HepG2 (cell line): Measurements from ENCODE around the gene ESPNL. TPM values are rescaled to one million over a fixed set of nuclear protein-coding genes. Genes with fewer than 3 reads are reported as not detected.

ENCODE experiments used
- ATAC-seq: fragments of 200-7000 bp; cut with Tn5 transposase; 3 replicates; pipeline ENCODE4 v1.9.1; 2020; ENCODE audit warnings: mild to moderate bottlenecking, moderate library complexity
- BruUV-seq: library from RNA; stranded (reverse); fragments of 400-500 nt; replicated peaks from 2 replicates; lab custom pipeline; 2021; lab: Mats Ljungman, UMichigan
- CTCF ChIA-PET: fragments of 300-600 bp; formaldehyde crosslinking; extraction: SDS; loops from one replicate; lab custom pipeline; 2021; ENCODE audit warnings: low total read pairs, inconsistent platforms, low intra/inter-chr PET ratio; lab: Yijun Ruan, JAX
- POLR2A ChIA-PET: fragments of 350-600 bp; sonication (Branson Sonifier 250); formaldehyde crosslinking; loops from one replicate; lab custom pipeline; 2020; ENCODE audit warnings: antibody characterized with exemption, inconsistent platforms; lab: Yijun Ruan, JAX
- DNase-seq: peaks from one replicate; pipeline ENCODE4 v3.0.0-alpha.2; 2015; ENCODE audit warnings: low spot score
- FAIRE-seq: peaks from 3 replicates; lab custom pipeline; 2011; peaks lifted over from hg19 to GRCh38; lab: Jason Lieb, UNC
- H2AFZ ChIP-seq: one replicate; pipeline ENCODE4 v1.6.1; 2011; ENCODE audit warnings: low read length, inconsistent platforms
- H3K27ac ChIP-seq: fragments of 300-600 bp; 3 replicates; pipeline ENCODE4 v1.8.0; 2011; ENCODE audit warnings: mixed run types, mild to moderate bottlenecking, mixed read lengths, low read length, inconsistent platforms; ENCODE audit not compliant: insufficient read depth; ENCODE audit errors: extremely low read length
- H3K27me3 ChIP-seq, 2 experiments: fragments of 200-600 bp in 1 of 2; 2 replicates in 1 of 2; 3 replicates in 1 of 2; pipeline versions ENCODE4 v1.6.0 to v1.8.0; 2011; ENCODE audit warnings: low read length in 2 of 2, mild to moderate bottlenecking in 2 of 2, moderate library complexity in 2 of 2, inconsistent platforms in 1 of 2; ENCODE audit not compliant: insufficient read depth in 2 of 2, control insufficient read depth in 1 of 2
- H3K36me3 ChIP-seq, 2 experiments: fragments of 200-600 bp in 1 of 2; replicated peaks in 1 of 2; 2 replicates in 1 of 2; 3 replicates in 1 of 2; pipeline versions ENCODE4 v1.5.1 to v1.8.0; 2011; ENCODE audit warnings: low read length in 2 of 2, inconsistent platforms in 1 of 2; ENCODE audit not compliant: insufficient read depth in 2 of 2, control insufficient read depth in 1 of 2
- H3K4me1 ChIP-seq: 2 replicates; pipeline ENCODE4 v1.5.1; 2012; ENCODE audit warnings: low read length, inconsistent platforms; ENCODE audit not compliant: insufficient read depth
- H3K4me2 ChIP-seq: 2 replicates; pipeline ENCODE4 v1.6.0; 2011; ENCODE audit warnings: low read depth, low read length, inconsistent platforms
- H3K4me3 ChIP-seq, 3 experiments: fragments of 200-600 bp in 1 of 3; sonication (generic), shearing (Covaris generic) in 1 of 3; replicated peaks in 1 of 3; 2 replicates each; pipeline ENCODE4 v1.5.1; 2011 to 2016; ENCODE audit warnings: low read length in 3 of 3, inconsistent platforms in 2 of 3, low read depth in 2 of 3, mild to moderate bottlenecking in 2 of 3, control low read depth in 1 of 3, mixed read lengths in 1 of 3; ENCODE audit not compliant: insufficient read depth in 1 of 3
- H3K79me2 ChIP-seq: one replicate; pipeline ENCODE4 v1.6.1; 2011; ENCODE audit warnings: low read length, inconsistent platforms; ENCODE audit not compliant: insufficient read depth
- H3K9ac ChIP-seq: 2 replicates; pipeline ENCODE4 v1.6.0; 2011; ENCODE audit warnings: mild to moderate bottlenecking, low read depth, low read length, inconsistent platforms; ENCODE audit not compliant: insufficient read depth
- H3K9me3 ChIP-seq: 2 replicates; pipeline ENCODE4 v1.5.1; 2012; ENCODE audit warnings: mild to moderate bottlenecking, low read length
- H4K20me1 ChIP-seq: 2 replicates; pipeline ENCODE4 v1.6.0; 2011; ENCODE audit warnings: inconsistent platforms, mild to moderate bottlenecking, low read length, moderate library complexity; ENCODE audit not compliant: insufficient read depth
- BATF2 ChIP-seq: sonication (generic); formaldehyde crosslinking; IDR thresholded peaks from 2 replicates; pipeline ENCODE4 v1.8.0; 2022; ENCODE audit warnings: mild to moderate bottlenecking, missing genetic modification reagents, moderate library complexity
- GZF1 ChIP-seq: sonication (generic); formaldehyde crosslinking; IDR thresholded peaks from 2 replicates; pipeline ENCODE4 v1.5.1; 2020; ENCODE audit warnings: mild to moderate bottlenecking, missing genetic modification reagents
- HNF1A ChIP-seq, 2 experiments: sonication (generic) in 1 of 2; formaldehyde crosslinking in 1 of 2; IDR thresholded peaks; 2 replicates each; pipeline versions ENCODE4 v1.4.0 to v1.6.1; 2016 to 2020; ENCODE audit warnings: borderline replicate concordance in 1 of 2, low read depth in 1 of 2, mild to moderate bottlenecking in 1 of 2, missing genetic modification reagents in 1 of 2
- HNF4G ChIP-seq, 2 experiments: sonication (generic) in 1 of 2; formaldehyde crosslinking in 1 of 2; IDR thresholded peaks; 2 replicates each; pipeline versions ENCODE4 v1.4.0 to v1.6.1; 2011 to 2020; ENCODE audit warnings: borderline replicate concordance in 2 of 2, low read depth in 2 of 2, mild to moderate bottlenecking in 2 of 2, low read length in 1 of 2, missing genetic modification reagents in 1 of 2, moderate library complexity in 1 of 2
- JUNB ChIP-seq: sonication (generic); formaldehyde crosslinking; IDR thresholded peaks from 2 replicates; pipeline ENCODE4 v1.8.0; 2022; ENCODE audit warnings: missing genetic modification reagents, mild to moderate bottlenecking, borderline replicate concordance
- MTF2 ChIP-seq: sonication (generic); formaldehyde crosslinking; IDR thresholded peaks from 2 replicates; pipeline ENCODE4 v1.5.0; 2020; ENCODE audit warnings: missing genetic modification reagents, borderline replicate concordance
- NFE2 ChIP-seq: sonication (generic); formaldehyde crosslinking; IDR thresholded peaks from 2 replicates; pipeline ENCODE4 v1.4.0; 2020; ENCODE audit warnings: missing genetic modification reagents
- PLRG1 ChIP-seq: fragments of 450-650 bp; conservative IDR thresholded peaks from 2 replicates; pipeline ENCODE4 v1.6.1; 2016
- POLR2AphosphoS5 ChIP-seq: IDR thresholded peaks from 2 replicates; pipeline ENCODE4 v1.6.1; 2012; ENCODE audit warnings: low read depth, low read length
- SIX4 ChIP-seq: sonication (generic); formaldehyde crosslinking; IDR thresholded peaks from 2 replicates; pipeline ENCODE4 v1.4.0; 2020; ENCODE audit warnings: missing genetic modification reagents
- THAP11 ChIP-seq: IDR thresholded peaks from 2 replicates; pipeline ENCODE4 v1.6.1; 2016; ENCODE audit warnings: missing biosample characterization, missing genetic modification reagents
- ZNF136 ChIP-seq: sonication (generic); formaldehyde crosslinking; IDR thresholded peaks from 2 replicates; pipeline ENCODE4 v1.8.1; 2022; ENCODE audit warnings: low read depth, mild to moderate bottlenecking, moderate library complexity, missing genetic modification reagents
- ZNF337 ChIP-seq: sonication (generic); formaldehyde crosslinking; IDR thresholded peaks from 2 replicates; pipeline ENCODE4 v1.5.1; 2020; ENCODE audit warnings: missing genetic modification reagents, low read depth, mild to moderate bottlenecking, borderline replicate concordance
- ZNF572 ChIP-seq: sonication (generic); formaldehyde crosslinking; IDR thresholded peaks from 2 replicates; pipeline ENCODE4 v1.5.1; 2020; ENCODE audit warnings: mild to moderate bottlenecking, missing genetic modification reagents
- ZNF891 ChIP-seq: sonication (generic); formaldehyde crosslinking; IDR thresholded peaks from 2 replicates; pipeline ENCODE4 v1.5.0; 2020; ENCODE audit warnings: mild to moderate bottlenecking, missing genetic modification reagents
- WGBS: methylation state at CpG from one replicate; pipeline ENCODE4 v1.1.6; 2017; ENCODE audit warnings: low lambda C conversion rate; 5-methylcytosine and 5-hydroxymethylcytosine counted together
- in situ Hi-C: cut with HindIII; loops from 2 replicates; pipeline ENCODE4 v1.10.0; 2017; ENCODE audit warnings: low pct_unique_long_range_greater_than_20kb; ENCODE audit not compliant: extremely low pct_ligation_motif_present
- intact Hi-C: fragments of 100-400 bp; cut with micrococcal nuclease; formaldehyde crosslinking; loops from one replicate; pipeline ENCODE4 v1.10.0; 2022; ENCODE audit not compliant: unreplicated experiment
- polyA plus RNA-seq, 8 experiments: library from polyadenylated mRNA; depleted of rRNA in 3 of 8; stranded (reverse) in 7 of 8; unstranded in 1 of 8; fragments of >200 nt; fragmentation: Illumina TruSeq in 4 of 8; extraction: Trizol in 4 of 8; gene quantifications; 2 replicates each; pipeline versions ENCODE4 v1.2.1 to v1.2.3, GENCODE V29; 2011 to 2016; ENCODE audit warnings: low read depth in 4 of 8, missing spikeins in 1 of 8, mixed read lengths in 1 of 8; ENCODE audit not compliant: insufficient read depth in 1 of 8
- total RNA-seq, 5 experiments: library from RNA; depleted of rRNA; stranded (reverse); fragments of >200 nt; fragmentation: Illumina TruSeq; extraction: Trizol; gene quantifications; 2 replicates each; pipeline ENCODE4 v1.2.3, GENCODE V29; 2016; ENCODE audit warnings: low read depth in 1 of 5

The ESPNL gene
- total and polyA plus RNA-seq, 2 of the 13 experiments (the other 11 are each of a cell fraction or from before 2014, with no cell fraction given) = 0.45 to 0.80 TPM

- TF ChIP-seq HNF1A (IDR thresholded peaks at IDR 0.05; ENCODE audit: low read depth) = no peak
- no peak for TF ChIP-seq HNF1A (CRISPR knock-in tag; IDR thresholded peaks at IDR 0.05; ENCODE audit: borderline replicate concordance)
Observed at GRCh38 chr2:238107525-238108422, 7.6 kb downstream of the ESPNL start (continued).

- CTCF ChIA-PET = no interaction called here
- peak; percentile 53 for ATAC-seq
- Histone ChIP-seq H3K4me2 (peak overlapping the region; percentile 95), H3K36me3 (no peaks in the 10 kb centered on the region), H3K27ac (no peak overlapping the region), H2AFZ (peak overlapping the region; percentile 36), H4K20me1 (no peaks in the 10 kb centered on the region), H3K79me2 (no peaks in the 10 kb centered on the region), H3K4me1 (peaks cover 46% of the 10 kb centered on the region), H3K9me3 (no peaks in the 10 kb centered on the region), H3K9ac (no peak overlapping the region), H3K4me3 (peak overlapping the region; percentile 30 to 73 (median 52)), H3K27me3 (peaks cover 9 to 26% of the 10 kb centered on the region in 2 experiments)
- intact Hi-C loops (loop anchor here (5.0 kb wide), 1 partner anchor 141 kb away; the partner anchor contains the start of gene UBE2F), in situ Hi-C loops (loop anchor here (5.0 kb wide), 1 partner anchor 251 kb away; the partner anchor contains the start of gene RAMP1)
- no TSS peak for BruUV-seq
- 13% methylated on average over 19 of the region's 19 CpGs for WGBS
- DNase-seq = no peak
- peak; percentile 18 for FAIRE-seq
- POLR2A ChIA-PET = interaction anchor here (0.6 to 3.2 kb wide), 3 partner anchors 18 to 48 kb away, joined by 3 to 18 read pairs (median 3); partner anchors contain the start of gene SCLY
- TF ChIP-seq ZNF337 (CRISPR knock-in tag) (no peak), THAP11 (peak; percentile 22; the same call in 1 of the 2 replicates), ZNF136 (CRISPR knock-in tag) (no peak), GZF1 (CRISPR knock-in tag) (no peak), HNF4G (IDR thresholded peaks at IDR 0.05; ENCODE audit: borderline replicate concordance, low read depth, low read length) (no peak), HNF4G (CRISPR knock-in tag; IDR thresholded peaks at IDR 0.05; ENCODE audit: borderline replicate concordance, low read depth) (no peak), MTF2 (CRISPR knock-in tag) (no peak), ZNF572 (CRISPR knock-in tag) (0 out of 2 replicates have a peak, but pooled peaks have one; percentile 33), NFE2 (CRISPR knock-in tag) (no peak), ZNF891 (CRISPR knock-in tag) (no peak), JUNB (CRISPR knock-in tag) (no peak), PLRG1 (no peak), SIX4 (CRISPR knock-in tag) (no peak), BATF2 (CRISPR knock-in tag) (no peak), POLR2AphosphoS5 (no peak)
Observed at GRCh38 chr2:238108423-238109183, 8.5 kb downstream of the ESPNL start.
